Astrocyte of the cerebellum (primary cell): ENCODE data around the gene CCDC85B.

Experiments
- DNase-seq: peaks from one replicate; pipeline ENCODE4 v3.0.0-alpha.2; 2011; ENCODE audit warnings: low read depth
- H3K4me3 ChIP-seq: 2 replicates; pipeline ENCODE4 v1.5.1; 2011; ENCODE audit warnings: mild to moderate bottlenecking, low read depth, low read length, moderate library complexity
- in situ Hi-C: cut with HindIII; loops from 2 replicates; pipeline ENCODE4 v1.10.0; 2017; ENCODE audit warnings: low sequenced_read_pairs
- TF ChIP-seq, protein P1 (sequence below): IDR thresholded peaks from 2 replicates; pipeline ENCODE4 v1.5.1; 2012; ENCODE audit warnings: low read length, low read depth, moderate library complexity, mild to moderate bottlenecking; ENCODE audit errors: missing control alignments

CCDC85B gene

DNA sequence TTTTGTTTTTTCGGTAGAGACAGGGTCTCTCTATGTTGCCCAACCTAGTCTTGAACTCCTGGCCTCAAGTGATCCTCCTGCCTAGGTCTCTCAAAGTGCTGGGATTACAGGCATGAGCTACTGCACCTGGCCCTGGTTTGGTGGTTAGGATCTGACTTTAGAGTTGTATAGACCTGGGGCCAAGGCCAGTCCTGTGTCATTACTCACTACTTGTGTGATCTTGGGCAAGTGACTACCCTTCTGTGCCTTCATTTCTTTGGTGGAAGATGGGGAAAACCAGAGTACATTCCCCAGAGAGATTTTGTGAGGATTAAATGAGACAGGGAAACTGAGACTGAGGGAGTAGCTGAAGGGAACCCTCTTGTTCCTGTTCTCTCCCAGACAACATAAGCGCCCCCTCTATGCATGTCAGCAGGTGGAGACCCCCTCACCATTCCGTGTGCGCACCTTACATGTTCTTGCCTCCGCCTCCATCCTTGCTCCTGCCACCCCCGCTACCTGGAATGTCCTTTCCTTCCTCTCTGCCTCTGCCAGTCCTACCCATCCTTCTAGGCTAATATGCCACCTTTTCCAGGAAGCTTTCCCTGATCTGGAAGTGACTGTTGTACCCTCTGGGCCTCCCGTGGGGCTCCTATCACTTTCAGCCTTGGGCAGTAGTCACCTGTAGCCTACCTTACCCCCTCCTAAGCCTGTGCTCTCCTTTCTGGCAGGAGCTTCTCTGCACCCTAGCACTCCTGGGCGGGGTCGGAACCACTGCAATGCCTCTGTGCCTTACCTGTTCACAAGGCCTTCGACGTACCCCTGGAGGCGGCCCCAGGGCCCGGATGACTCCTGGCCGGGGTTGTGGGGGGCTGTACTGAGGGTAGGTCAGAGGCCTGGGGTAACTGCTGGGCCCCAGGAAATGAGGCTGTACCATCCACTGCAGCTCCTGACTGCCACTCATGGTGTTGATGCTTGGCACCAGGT, 5.8 kb downstream of the CCDC85B start:
- no peak overlapping the region for H3K4me3 ChIP-seq
- no peak for DNase-seq
- TF ChIP-seq, protein P1, sequence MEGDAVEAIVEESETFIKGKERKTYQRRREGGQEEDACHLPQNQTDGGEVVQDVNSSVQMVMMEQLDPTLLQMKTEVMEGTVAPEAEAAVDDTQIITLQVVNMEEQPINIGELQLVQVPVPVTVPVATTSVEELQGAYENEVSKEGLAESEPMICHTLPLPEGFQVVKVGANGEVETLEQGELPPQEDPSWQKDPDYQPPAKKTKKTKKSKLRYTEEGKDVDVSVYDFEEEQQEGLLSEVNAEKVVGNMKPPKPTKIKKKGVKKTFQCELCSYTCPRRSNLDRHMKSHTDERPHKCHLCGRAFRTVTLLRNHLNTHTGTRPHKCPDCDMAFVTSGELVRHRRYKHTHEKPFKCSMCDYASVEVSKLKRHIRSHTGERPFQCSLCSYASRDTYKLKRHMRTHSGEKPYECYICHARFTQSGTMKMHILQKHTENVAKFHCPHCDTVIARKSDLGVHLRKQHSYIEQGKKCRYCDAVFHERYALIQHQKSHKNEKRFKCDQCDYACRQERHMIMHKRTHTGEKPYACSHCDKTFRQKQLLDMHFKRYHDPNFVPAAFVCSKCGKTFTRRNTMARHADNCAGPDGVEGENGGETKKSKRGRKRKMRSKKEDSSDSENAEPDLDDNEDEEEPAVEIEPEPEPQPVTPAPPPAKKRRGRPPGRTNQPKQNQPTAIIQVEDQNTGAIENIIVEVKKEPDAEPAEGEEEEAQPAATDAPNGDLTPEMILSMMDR = no peak
- in situ Hi-C loops = no loop called here

DNA sequence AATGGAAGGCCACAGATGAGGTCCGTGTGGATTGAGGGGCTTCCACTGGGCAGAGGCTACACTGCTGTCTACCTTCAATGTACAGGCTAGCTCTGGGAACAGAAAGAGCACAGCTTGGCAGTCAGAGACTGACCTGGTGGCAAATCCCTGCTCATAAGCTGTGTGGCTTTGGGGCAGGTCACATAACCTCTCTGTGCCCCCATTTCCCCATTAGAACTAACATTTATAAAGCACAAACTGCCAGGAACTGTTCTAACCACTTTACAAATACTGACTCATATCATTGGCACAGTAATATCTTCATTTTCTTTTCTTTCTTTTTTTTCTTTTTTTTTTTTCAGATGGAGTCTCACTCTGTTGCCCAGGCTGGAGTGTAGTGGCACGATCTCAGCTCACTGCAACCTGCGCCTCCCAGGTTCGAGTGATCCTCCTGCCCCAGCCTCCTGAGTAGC, 6.6 kb downstream of the CCDC85B start:
- DNase-seq = no peak

DNA sequence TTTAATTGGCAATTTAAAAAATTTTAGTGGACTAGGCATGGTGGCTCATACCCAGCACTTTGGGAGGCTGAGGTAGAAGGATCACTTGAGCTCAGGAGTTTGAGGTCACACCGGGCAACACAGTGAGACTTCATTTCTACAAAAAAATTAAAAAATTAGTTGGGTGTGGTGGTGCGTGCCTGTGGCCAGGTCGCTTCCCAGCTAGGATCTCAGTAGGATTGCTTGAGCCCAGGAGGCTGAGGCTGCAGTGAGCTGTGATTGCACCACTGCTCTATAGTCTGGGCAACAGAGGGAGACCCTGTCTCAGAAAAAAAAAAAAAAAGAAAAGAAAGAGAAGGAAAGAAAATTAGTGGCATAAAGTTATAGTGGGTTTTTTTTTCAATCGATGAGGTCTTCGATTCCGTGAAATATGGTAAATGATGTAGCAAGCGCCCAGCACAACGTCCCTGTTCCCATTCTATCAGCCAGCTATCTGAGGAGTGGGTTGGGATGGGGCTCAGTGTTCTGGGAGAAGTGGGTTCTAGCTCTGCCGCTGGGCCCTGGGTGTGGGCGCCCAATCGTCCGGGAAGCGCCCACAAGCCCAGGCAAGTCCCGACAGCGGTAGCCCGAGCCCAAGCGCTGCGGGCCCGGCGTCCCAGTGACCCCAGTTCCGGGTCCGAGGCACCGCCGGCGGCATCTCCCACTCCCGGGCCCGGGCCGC, 8.3 kb downstream of the CCDC85B start:
- in situ Hi-C loops = no loop called here
- DNase-seq = no peak
- H3K4me3 ChIP-seq = peak overlapping the region; percentile 70
- TF ChIP-seq, protein P1 = no peak

More for the DNA sequence above, 6.6 kb downstream of the CCDC85B start:
- in situ Hi-C loops = no loop called here
- TF ChIP-seq, protein P1 = no peak
- H3K4me3 ChIP-seq = no peak overlapping the region

DNA sequence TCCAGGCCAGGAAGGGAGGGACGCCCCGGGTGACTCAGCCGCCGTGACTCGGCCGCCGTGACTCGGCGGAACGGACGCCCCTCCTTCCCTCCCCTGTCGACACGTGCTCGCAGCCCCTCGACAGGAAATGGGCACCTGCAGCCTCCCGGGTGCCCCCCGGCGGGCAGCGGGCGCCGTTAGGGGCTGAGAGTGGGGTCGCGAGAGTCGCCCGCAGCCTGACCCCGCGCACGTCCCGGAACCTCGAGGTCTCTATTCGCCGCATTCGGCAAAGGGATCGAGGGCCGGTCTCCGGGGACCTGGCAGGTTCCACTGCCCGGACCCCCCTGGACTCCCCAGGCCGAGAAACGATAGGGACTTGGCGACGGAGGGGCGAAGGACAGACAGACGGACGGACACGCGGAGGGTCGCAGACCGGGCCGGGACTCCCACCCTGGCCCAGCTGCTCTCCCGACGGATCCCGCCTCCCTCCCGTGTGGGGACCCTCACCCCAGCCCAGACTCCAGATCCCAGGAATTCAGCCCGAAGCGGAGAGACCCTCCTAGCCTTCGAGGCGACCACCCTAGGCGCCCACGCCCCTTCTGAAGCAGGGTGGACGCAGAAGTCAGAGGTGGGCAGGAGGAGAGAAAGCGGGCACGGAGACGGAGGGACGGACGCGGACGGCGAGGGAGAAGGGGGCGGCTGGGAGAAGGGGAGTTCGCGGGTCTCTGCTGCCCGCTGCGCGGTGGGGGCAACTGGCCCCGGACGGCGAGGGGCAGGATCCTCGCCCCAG, 9.1 kb downstream of the CCDC85B start:
- peak overlapping the region; percentile 70 for H3K4me3 ChIP-seq
- TF ChIP-seq, protein P1 = no peak
- in situ Hi-C loops = no loop called here
- no peak for DNase-seq

DNA sequence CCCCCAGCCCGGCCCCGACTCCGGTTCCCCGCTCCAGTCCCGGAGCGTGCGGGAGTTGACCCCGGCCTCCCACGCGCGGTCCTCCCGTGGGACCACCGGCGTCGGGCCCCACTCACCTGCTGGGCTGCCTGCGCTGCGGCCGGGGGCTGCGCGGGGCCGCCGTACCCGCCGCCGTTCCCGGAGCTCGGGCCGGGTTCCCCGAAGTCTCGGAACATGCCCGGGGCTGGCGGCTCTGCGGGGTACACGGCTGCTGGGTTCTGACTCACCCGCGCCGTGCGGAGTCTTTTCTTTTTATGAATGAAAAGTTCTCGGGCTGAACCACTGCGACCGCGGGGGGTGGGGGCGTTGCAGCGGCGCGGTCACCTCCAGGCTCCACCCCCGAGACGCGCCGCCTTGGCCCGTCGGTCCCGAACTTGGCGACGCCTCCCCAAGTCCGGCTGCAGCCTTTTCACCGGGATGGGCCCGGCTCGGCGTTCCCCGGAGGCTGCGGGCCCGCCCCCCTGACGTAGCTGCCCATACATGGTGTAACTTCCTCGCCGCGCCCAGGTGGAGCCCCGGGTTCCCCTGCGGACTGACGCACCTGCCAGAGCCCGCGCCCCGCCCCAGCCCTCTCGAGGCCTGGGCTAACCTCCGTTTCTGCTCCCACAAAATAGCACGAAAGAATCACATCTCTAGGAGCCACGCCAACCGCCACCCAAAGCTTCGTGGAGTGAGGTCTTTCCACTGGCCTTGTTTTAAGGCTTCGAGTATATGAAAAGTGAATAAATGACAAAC, 9.8 kb downstream of the CCDC85B start, which contains the start of gene FOSL1:
TSS of gene FOSL1 (minus strand) at position 264 of the 774 bp plus-strand sequence. CDS start at position 215, 49 bp downstream.
- TF ChIP-seq, protein P1 = no peak
- H3K4me3 ChIP-seq = peak within 1 kb of the TSS; percentile 70
- in situ Hi-C loops = no loop called here
- peak; percentile 84 for DNase-seq

DNA sequence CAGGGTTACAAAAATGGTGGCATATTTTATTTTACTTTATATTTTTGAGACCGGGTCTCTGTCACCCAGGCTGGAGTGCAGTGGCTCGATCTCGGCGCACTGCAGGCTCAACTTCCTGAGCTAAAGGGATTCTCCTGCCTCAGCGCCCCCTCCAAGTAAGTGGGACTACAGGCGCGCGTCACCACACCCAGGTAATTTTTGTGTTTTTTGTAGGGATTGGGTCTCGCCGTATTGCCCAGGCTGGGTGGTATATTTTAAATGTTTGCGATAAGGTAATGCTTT, 10.4 kb downstream of the CCDC85B start:
- TF ChIP-seq, protein P1 = no peak
- in situ Hi-C loops = no loop called here
- peak overlapping the region; percentile 70 for H3K4me3 ChIP-seq
- DNase-seq = no peak
